HepG2 (cell line): ENCODE results near the gene HOXA10. TPM values are rescaled to one million over a fixed set of nuclear protein-coding genes. Genes with fewer than 3 reads are reported as not detected.

ENCODE experiments used
- ATAC-seq: fragments of 200-7000 bp; cut with Tn5 transposase; 3 replicates; pipeline ENCODE4 v1.9.1; 2020; ENCODE audit warnings: mild to moderate bottlenecking, moderate library complexity
- BruUV-seq: library from RNA; stranded (reverse); fragments of 400-500 nt; replicated peaks from 2 replicates; lab custom pipeline; 2021; lab: Mats Ljungman, UMichigan
- CTCF ChIA-PET: fragments of 300-600 bp; formaldehyde crosslinking; extraction: SDS; loops from one replicate; lab custom pipeline; 2021; ENCODE audit warnings: low total read pairs, inconsistent platforms, low intra/inter-chr PET ratio; lab: Yijun Ruan, JAX
- POLR2A ChIA-PET: fragments of 350-600 bp; sonication (Branson Sonifier 250); formaldehyde crosslinking; loops from one replicate; lab custom pipeline; 2020; ENCODE audit warnings: antibody characterized with exemption, inconsistent platforms; lab: Yijun Ruan, JAX
- DNase-seq: peaks from one replicate; pipeline ENCODE4 v3.0.0-alpha.2; 2015; ENCODE audit warnings: low spot score
- FAIRE-seq: peaks from 3 replicates; lab custom pipeline; 2011; peaks lifted over from hg19 to GRCh38; lab: Jason Lieb, UNC
- H2AFZ ChIP-seq: one replicate; pipeline ENCODE4 v1.6.1; 2011; ENCODE audit warnings: low read length, inconsistent platforms
- H3K27ac ChIP-seq: fragments of 300-600 bp; 3 replicates; pipeline ENCODE4 v1.8.0; 2011; ENCODE audit warnings: mixed run types, mild to moderate bottlenecking, mixed read lengths, low read length, inconsistent platforms; ENCODE audit not compliant: insufficient read depth; ENCODE audit errors: extremely low read length
- H3K27me3 ChIP-seq, 2 experiments: fragments of 200-600 bp in 1 of 2; 2 replicates in 1 of 2; 3 replicates in 1 of 2; pipeline versions ENCODE4 v1.6.0 to v1.8.0; 2011; ENCODE audit warnings: low read length in 2 of 2, mild to moderate bottlenecking in 2 of 2, moderate library complexity in 2 of 2, inconsistent platforms in 1 of 2; ENCODE audit not compliant: insufficient read depth in 2 of 2, control insufficient read depth in 1 of 2
- H3K36me3 ChIP-seq, 2 experiments: fragments of 200-600 bp in 1 of 2; replicated peaks in 1 of 2; 2 replicates in 1 of 2; 3 replicates in 1 of 2; pipeline versions ENCODE4 v1.5.1 to v1.8.0; 2011; ENCODE audit warnings: low read length in 2 of 2, inconsistent platforms in 1 of 2; ENCODE audit not compliant: insufficient read depth in 2 of 2, control insufficient read depth in 1 of 2
- H3K4me1 ChIP-seq: 2 replicates; pipeline ENCODE4 v1.5.1; 2012; ENCODE audit warnings: low read length, inconsistent platforms; ENCODE audit not compliant: insufficient read depth
- H3K4me2 ChIP-seq: 2 replicates; pipeline ENCODE4 v1.6.0; 2011; ENCODE audit warnings: low read depth, low read length, inconsistent platforms
- H3K4me3 ChIP-seq, 3 experiments: fragments of 200-600 bp in 1 of 3; sonication (generic), shearing (Covaris generic) in 1 of 3; replicated peaks in 1 of 3; 2 replicates each; pipeline ENCODE4 v1.5.1; 2011 to 2016; ENCODE audit warnings: low read length in 3 of 3, inconsistent platforms in 2 of 3, low read depth in 2 of 3, mild to moderate bottlenecking in 2 of 3, control low read depth in 1 of 3, mixed read lengths in 1 of 3; ENCODE audit not compliant: insufficient read depth in 1 of 3
- H3K79me2 ChIP-seq: one replicate; pipeline ENCODE4 v1.6.1; 2011; ENCODE audit warnings: low read length, inconsistent platforms; ENCODE audit not compliant: insufficient read depth
- H3K9ac ChIP-seq: 2 replicates; pipeline ENCODE4 v1.6.0; 2011; ENCODE audit warnings: mild to moderate bottlenecking, low read depth, low read length, inconsistent platforms; ENCODE audit not compliant: insufficient read depth
- H3K9me3 ChIP-seq: 2 replicates; pipeline ENCODE4 v1.5.1; 2012; ENCODE audit warnings: mild to moderate bottlenecking, low read length
- H4K20me1 ChIP-seq: 2 replicates; pipeline ENCODE4 v1.6.0; 2011; ENCODE audit warnings: inconsistent platforms, mild to moderate bottlenecking, low read length, moderate library complexity; ENCODE audit not compliant: insufficient read depth
- ARID2 ChIP-seq: sonication (generic); formaldehyde crosslinking; IDR thresholded peaks from 2 replicates; pipeline ENCODE4 v1.8.1; 2022; ENCODE audit warnings: mild to moderate bottlenecking, missing genetic modification reagents, borderline replicate concordance
- GTF3A ChIP-seq: sonication (generic); formaldehyde crosslinking; conservative IDR thresholded peaks from 2 replicates; pipeline ENCODE4 v1.4.0; 2020; ENCODE audit warnings: mild to moderate bottlenecking, missing genetic modification reagents
- MATR3 ChIP-seq: sonication (generic); formaldehyde crosslinking; IDR thresholded peaks from 2 replicates; pipeline ENCODE4 v1.4.0; 2020; ENCODE audit warnings: missing genetic modification reagents
- MTA1 ChIP-seq: sonication (generic); formaldehyde crosslinking; IDR thresholded peaks from 2 replicates; pipeline ENCODE4 v1.4.0; 2020; ENCODE audit warnings: missing genetic modification reagents, mild to moderate bottlenecking, borderline replicate concordance
- NFATC3 ChIP-seq: sonication (generic); formaldehyde crosslinking; IDR thresholded peaks from 2 replicates; pipeline ENCODE4 v1.5.1; 2020; ENCODE audit warnings: mild to moderate bottlenecking, missing genetic modification reagents
- ONECUT2 ChIP-seq: sonication (generic); formaldehyde crosslinking; IDR thresholded peaks from 2 replicates; pipeline ENCODE4 v1.4.0; 2020; ENCODE audit warnings: missing genetic modification reagents
- RBAK ChIP-seq: sonication (generic); formaldehyde crosslinking; IDR thresholded peaks from 2 replicates; pipeline ENCODE4 v1.5.1; 2020; ENCODE audit warnings: mild to moderate bottlenecking, missing genetic modification reagents
- SCMH1 ChIP-seq: sonication (generic); formaldehyde crosslinking; IDR thresholded peaks from 2 replicates; pipeline ENCODE4 v1.9.0; 2021; ENCODE audit warnings: missing genetic modification reagents, mild to moderate bottlenecking, borderline replicate concordance
- U2AF2 ChIP-seq: fragments of 200-400 bp; formaldehyde crosslinking; IDR thresholded peaks from 2 replicates; pipeline ENCODE4 v1.6.1; 2017; ENCODE audit warnings: low read depth, mild to moderate bottlenecking, low read length
- ZNF3 ChIP-seq: IDR thresholded peaks from 2 replicates; pipeline ENCODE4 v1.7.0; 2017; ENCODE audit warnings: inconsistent platforms
- ZNF549 ChIP-seq: sonication (generic); formaldehyde crosslinking; IDR thresholded peaks from 2 replicates; pipeline ENCODE4 v1.5.0; 2020; ENCODE audit warnings: missing genetic modification reagents
- ZNF564 ChIP-seq: sonication (generic); formaldehyde crosslinking; IDR thresholded peaks from 2 replicates; pipeline ENCODE4 v1.8.1; 2023; ENCODE audit warnings: mild to moderate bottlenecking, missing genetic modification reagents
- ZNF713 ChIP-seq: sonication (generic); formaldehyde crosslinking; IDR thresholded peaks from 2 replicates; pipeline ENCODE4 v1.4.0; 2020; ENCODE audit warnings: mild to moderate bottlenecking, missing genetic modification reagents
- ZNF747 ChIP-seq: sonication (generic); formaldehyde crosslinking; IDR thresholded peaks from 2 replicates; pipeline ENCODE4 v1.8.1; 2023; ENCODE audit warnings: missing genetic modification reagents, mild to moderate bottlenecking, borderline replicate concordance
- whole genome bisulfite sequencing: methylation state at CpG from one replicate; pipeline ENCODE4 v1.1.6; 2017; ENCODE audit warnings: low lambda C conversion rate; 5-methylcytosine and 5-hydroxymethylcytosine counted together
- in situ Hi-C: cut with HindIII; loops from 2 replicates; pipeline ENCODE4 v1.10.0; 2017; ENCODE audit warnings: low pct_unique_long_range_greater_than_20kb; ENCODE audit not compliant: extremely low pct_ligation_motif_present
- intact Hi-C: fragments of 100-400 bp; cut with micrococcal nuclease; formaldehyde crosslinking; loops from one replicate; pipeline ENCODE4 v1.10.0; 2022; ENCODE audit not compliant: unreplicated experiment
- polyA plus RNA-seq, 8 experiments: library from polyadenylated mRNA; depleted of rRNA in 3 of 8; stranded (reverse) in 7 of 8; unstranded in 1 of 8; fragments of >200 nt; fragmentation: Illumina TruSeq in 4 of 8; extraction: Trizol in 4 of 8; gene quantifications; 2 replicates each; pipeline versions ENCODE4 v1.2.1 to v1.2.3, GENCODE V29; 2011 to 2016; ENCODE audit warnings: low read depth in 4 of 8, missing spikeins in 1 of 8, mixed read lengths in 1 of 8; ENCODE audit not compliant: insufficient read depth in 1 of 8
- total RNA-seq, 5 experiments: library from RNA; depleted of rRNA; stranded (reverse); fragments of >200 nt; fragmentation: Illumina TruSeq; extraction: Trizol; gene quantifications; 2 replicates each; pipeline ENCODE4 v1.2.3, GENCODE V29; 2016; ENCODE audit warnings: low read depth in 1 of 5

HOXA10 gene
- total and polyA plus RNA-seq, 2 of the 13 experiments (the other 11 are each of a cell fraction or from before 2014, with no cell fraction given): not detected

DNA sequence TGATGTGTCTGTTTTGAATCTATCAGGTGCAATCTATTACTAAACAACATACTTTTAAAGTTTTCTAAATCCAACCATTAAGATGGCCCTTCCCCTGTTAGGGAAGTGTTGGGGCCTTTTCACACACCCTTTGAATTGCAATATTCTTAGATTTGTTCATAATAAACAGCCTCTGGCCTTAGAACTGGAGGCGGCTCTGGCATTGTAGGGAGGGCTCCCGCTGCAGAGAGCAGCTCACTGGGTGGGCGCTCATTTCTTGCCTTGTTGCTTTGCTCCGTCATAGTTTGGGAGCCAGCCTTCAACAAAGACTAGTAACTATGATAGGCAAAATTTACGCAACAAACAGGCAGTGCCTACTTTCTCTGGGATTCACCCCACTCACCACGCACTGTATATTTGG lies 4.2 kb upstream of the HOXA10 start:
- no peak for TF ChIP-seq RBAK (CRISPR knock-in tag)
- no peak for TF ChIP-seq ZNF747 (CRISPR knock-in tag)
- no peak for TF ChIP-seq ZNF549 (CRISPR knock-in tag)
- TF ChIP-seq ONECUT2 (CRISPR knock-in tag): no peak
- no peak for TF ChIP-seq MATR3
- TF ChIP-seq ZNF564 (CRISPR knock-in tag): no peak
- no peak for TF ChIP-seq GTF3A (CRISPR knock-in tag)
- TF ChIP-seq NFATC3: no peak
- TF ChIP-seq MTA1 (CRISPR knock-in tag): no peak
- TF ChIP-seq ZNF3 (CRISPR knock-in tag): no peak
- no peak for TF ChIP-seq ARID2 (CRISPR knock-in tag)
- no peak for TF ChIP-seq SCMH1 (CRISPR knock-in tag)
- no peak for TF ChIP-seq U2AF2
- no peak for TF ChIP-seq ZNF713 (CRISPR knock-in tag)
- TF ChIP-seq, all 625 proteins: peak for 0
- no peak overlapping the region for H3K4me3 ChIP-seq
- H3K4me1 ChIP-seq: peaks cover 21% of the 10 kb centered on the region
- in situ Hi-C loops: no loop called here
- WGBS: 93% methylated on average over 6 of the region's 6 CpGs
- BruUV-seq: no TSS peak
- H3K27ac ChIP-seq: no peak overlapping the region
- H4K20me1 ChIP-seq: no peaks in the 10 kb centered on the region
- peaks cover 10 to 79% of the 10 kb centered on the region in 2 experiments for H3K27me3 ChIP-seq
- no peak overlapping the region for H3K9ac ChIP-seq
- CTCF ChIA-PET: no interaction called here
- no peaks in the 10 kb centered on the region for H3K36me3 ChIP-seq
- ATAC-seq (no peak), FAIRE-seq (no peak), DNase-seq (no peak)
- H2AFZ ChIP-seq: no peak overlapping the region
- intact Hi-C loops: no loop called here
- POLR2A ChIA-PET: no interaction called here
- H3K9me3 ChIP-seq: no peaks in the 10 kb centered on the region
- no peaks in the 10 kb centered on the region for H3K79me2 ChIP-seq
- H3K4me2 ChIP-seq: no peak overlapping the region
